KMS-11 (cell line): Measurements from ENCODE around the gene IZUMO4.

Source experiments
- H2AFZ ChIP-seq: fragments of 200-600 bp; sonication (generic); 2 replicates; pipeline ENCODE4 v1.6.1; 2016; ENCODE audit warnings: antibody characterized with exemption, mixed run types, low read depth
- H3K27ac ChIP-seq: fragments of 200-600 bp; sonication (generic); 2 replicates; pipeline ENCODE4 v1.6.1; 2016; ENCODE audit warnings: mild to moderate bottlenecking, mixed run types
- H3K27me3 ChIP-seq: fragments of 200-600 bp; sonication (generic); 2 replicates; pipeline ENCODE4 v1.6.1; 2017; ENCODE audit warnings: mild to moderate bottlenecking, low read depth, mixed run types, moderate library complexity; ENCODE audit not compliant: insufficient read depth
- H3K36me3 ChIP-seq: fragments of 200-600 bp; sonication (generic); 2 replicates; pipeline ENCODE4 v1.6.1; 2017; ENCODE audit warnings: mild to moderate bottlenecking, mixed run types; ENCODE audit not compliant: insufficient read depth
- H3K4me1 ChIP-seq: fragments of 200-600 bp; sonication (generic); 2 replicates; pipeline ENCODE4 v1.6.1; 2016; ENCODE audit warnings: mild to moderate bottlenecking, low read depth, mixed run types; ENCODE audit not compliant: poor library complexity, severe bottlenecking
- H3K4me2 ChIP-seq: fragments of 200-600 bp; sonication (generic); 2 replicates; pipeline ENCODE4 v1.7.0; 2016; ENCODE audit warnings: mild to moderate bottlenecking, mixed run types
- H3K4me3 ChIP-seq: fragments of 200-600 bp; sonication (generic); IDR thresholded peaks from 2 replicates; pipeline ENCODE4 v1.6.1; 2017; ENCODE audit warnings: low read depth, low read length, mixed read lengths; ENCODE audit not compliant: insufficient read depth
- H3K79me2 ChIP-seq: fragments of 200-600 bp; sonication (generic); 2 replicates; pipeline ENCODE4 v1.6.1; 2016; ENCODE audit warnings: low read depth, mixed run types; ENCODE audit not compliant: insufficient read depth
- H3K9ac ChIP-seq: fragments of 200-600 bp; sonication (generic); 2 replicates; pipeline ENCODE4 v1.6.1; 2016; ENCODE audit warnings: mild to moderate bottlenecking, mixed run types
- H4K20me1 ChIP-seq: fragments of 200-600 bp; sonication (generic); 2 replicates; pipeline ENCODE4 v1.6.1; 2016; ENCODE audit warnings: mild to moderate bottlenecking, mixed run types; ENCODE audit not compliant: insufficient read depth
- TF ChIP-seq, protein P1 (sequence below): fragments of 200-600 bp; sonication (generic); conservative IDR thresholded peaks from 2 replicates; pipeline ENCODE4 v1.6.1; 2017; ENCODE audit warnings: low read depth, mild to moderate bottlenecking, antibody characterized with exemption, low read length, moderate library complexity, mixed read lengths

IZUMO4 gene

DNA sequence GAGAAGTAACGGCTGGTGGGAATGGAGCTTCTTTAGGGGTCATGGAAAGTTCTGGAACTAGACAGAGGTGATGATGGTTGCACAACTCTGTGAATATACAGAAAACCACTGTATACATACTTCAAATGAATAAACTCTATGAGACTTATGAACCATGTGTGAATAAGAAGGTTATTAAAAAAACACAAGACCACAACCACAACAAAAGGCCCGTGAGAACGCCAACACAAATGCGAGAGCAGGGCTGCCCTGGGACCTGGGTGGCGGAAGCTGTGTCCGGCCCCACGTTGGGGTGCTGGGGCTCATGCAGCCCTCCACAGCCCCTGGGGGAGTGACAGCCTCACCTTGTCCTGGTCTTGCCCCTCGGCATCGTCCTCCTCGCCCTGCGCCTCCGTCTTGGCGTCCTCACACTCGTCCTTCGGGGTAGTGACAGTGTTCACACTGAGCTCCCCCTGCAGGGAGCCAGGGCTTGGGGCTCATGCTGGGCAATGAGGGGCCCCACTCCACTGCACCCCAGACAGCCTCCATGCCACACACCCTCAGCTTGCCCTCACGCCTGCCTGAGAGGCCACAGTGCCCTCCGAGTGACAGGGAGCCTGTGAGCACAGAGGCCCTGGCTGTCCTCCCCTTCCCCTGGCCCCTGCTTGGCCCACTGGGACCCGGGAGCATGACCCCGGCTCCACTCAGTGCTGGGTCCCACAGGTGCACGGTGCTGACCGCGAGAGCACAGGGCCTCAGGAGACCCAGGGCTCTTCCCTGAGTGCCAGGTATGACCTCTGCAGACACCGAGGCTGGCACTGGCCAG, 16.0 kb downstream of the IZUMO4 start:
- Histone ChIP-seq H3K36me3 (peaks cover 10% of the 10 kb centered on the region; the same call in 1 of the 2 replicates), H2AFZ (no peak overlapping the region), H3K4me2 (no peak overlapping the region), H3K27ac (no peak overlapping the region), H3K27me3 (no peaks in the 10 kb centered on the region), H3K79me2 (no peaks in the 10 kb centered on the region), H3K9ac (no peak overlapping the region), H4K20me1 (no peaks in the 10 kb centered on the region), H3K4me1 (no peaks in the 10 kb centered on the region), H3K4me3 (no peak overlapping the region)
- TF ChIP-seq, protein P1, sequence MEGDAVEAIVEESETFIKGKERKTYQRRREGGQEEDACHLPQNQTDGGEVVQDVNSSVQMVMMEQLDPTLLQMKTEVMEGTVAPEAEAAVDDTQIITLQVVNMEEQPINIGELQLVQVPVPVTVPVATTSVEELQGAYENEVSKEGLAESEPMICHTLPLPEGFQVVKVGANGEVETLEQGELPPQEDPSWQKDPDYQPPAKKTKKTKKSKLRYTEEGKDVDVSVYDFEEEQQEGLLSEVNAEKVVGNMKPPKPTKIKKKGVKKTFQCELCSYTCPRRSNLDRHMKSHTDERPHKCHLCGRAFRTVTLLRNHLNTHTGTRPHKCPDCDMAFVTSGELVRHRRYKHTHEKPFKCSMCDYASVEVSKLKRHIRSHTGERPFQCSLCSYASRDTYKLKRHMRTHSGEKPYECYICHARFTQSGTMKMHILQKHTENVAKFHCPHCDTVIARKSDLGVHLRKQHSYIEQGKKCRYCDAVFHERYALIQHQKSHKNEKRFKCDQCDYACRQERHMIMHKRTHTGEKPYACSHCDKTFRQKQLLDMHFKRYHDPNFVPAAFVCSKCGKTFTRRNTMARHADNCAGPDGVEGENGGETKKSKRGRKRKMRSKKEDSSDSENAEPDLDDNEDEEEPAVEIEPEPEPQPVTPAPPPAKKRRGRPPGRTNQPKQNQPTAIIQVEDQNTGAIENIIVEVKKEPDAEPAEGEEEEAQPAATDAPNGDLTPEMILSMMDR = no peak

DNA sequence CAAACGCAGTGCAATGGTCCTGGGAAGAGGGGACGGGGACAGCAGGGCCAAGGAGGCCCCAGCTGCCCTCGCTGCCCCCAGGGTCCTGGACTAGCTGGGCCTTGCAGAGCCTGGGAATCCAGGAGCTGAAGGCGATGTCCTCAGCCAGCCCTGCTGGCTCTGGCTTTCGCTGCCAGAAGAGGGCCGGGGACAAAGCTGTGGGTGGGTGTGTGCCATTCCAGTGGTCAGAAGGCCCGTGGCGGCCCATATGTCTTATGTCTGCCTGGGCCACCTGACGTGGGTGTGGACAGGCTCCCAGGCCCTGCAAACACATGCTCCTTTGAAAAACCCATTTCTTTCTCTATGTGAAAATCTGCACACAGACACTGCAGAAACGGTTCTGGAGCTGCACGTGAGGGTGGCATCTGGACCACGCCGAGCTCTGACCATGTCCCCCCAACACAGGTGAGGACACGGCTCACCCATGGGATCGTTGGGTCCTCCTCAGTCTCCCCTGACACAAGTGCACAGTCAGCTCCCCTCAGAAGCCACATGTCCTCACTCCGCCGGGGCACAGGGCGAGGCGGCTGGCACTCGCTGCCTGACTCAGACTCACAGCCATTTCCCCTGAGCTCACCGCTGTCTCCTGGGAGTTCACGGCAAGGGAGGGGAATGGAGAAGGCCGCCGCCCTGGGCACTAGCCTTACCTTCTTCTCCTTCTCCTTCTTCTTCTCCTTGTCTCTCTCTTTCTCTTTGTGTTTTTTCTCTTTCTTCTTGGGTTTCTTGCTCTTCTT, 16.9 kb downstream of the IZUMO4 start:
- no peak overlapping the region for H3K4me3 ChIP-seq
- peaks cover 10% of the 10 kb centered on the region; the same call in 1 of the 2 replicates for H3K36me3 ChIP-seq
- TF ChIP-seq, protein P1 = no peak
- no peak overlapping the region for H3K4me2 ChIP-seq
- H3K27ac ChIP-seq = no peak overlapping the region
- H4K20me1 ChIP-seq = no peaks in the 10 kb centered on the region
- H3K27me3 ChIP-seq = no peaks in the 10 kb centered on the region
- no peaks in the 10 kb centered on the region for H3K79me2 ChIP-seq
- H2AFZ ChIP-seq = no peak overlapping the region
- H3K9ac ChIP-seq = no peak overlapping the region
- H3K4me1 ChIP-seq = no peaks in the 10 kb centered on the region

DNA sequence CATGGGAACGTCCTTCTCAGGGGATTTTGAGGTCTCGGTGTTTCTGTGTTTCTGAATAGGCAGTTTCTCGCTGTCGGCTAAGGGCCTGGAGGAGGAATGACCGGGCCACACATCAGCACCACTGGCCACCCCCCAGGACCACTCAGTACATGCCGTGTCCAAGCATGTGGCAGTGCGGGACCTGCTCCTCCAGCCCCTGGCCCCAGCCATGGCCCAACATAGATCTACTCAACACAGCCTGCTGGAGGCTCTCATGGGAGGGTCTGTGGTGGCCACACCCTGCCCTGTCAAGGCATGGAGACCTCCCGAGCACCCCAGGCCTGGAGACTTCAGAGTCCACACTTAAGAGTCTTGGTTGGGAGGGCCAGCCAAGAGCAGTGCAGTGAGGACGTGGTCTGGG, 17.5 kb downstream of the IZUMO4 start:
- Histone ChIP-seq H3K36me3 (peaks cover 10% of the 10 kb centered on the region; the same call in 1 of the 2 replicates), H3K27me3 (no peaks in the 10 kb centered on the region), H3K4me3 (no peak overlapping the region), H2AFZ (no peak overlapping the region), H3K4me1 (no peaks in the 10 kb centered on the region), H3K27ac (no peak overlapping the region), H4K20me1 (no peaks in the 10 kb centered on the region), H3K9ac (no peak overlapping the region), H3K4me2 (no peak overlapping the region), H3K79me2 (no peaks in the 10 kb centered on the region)
- TF ChIP-seq, protein P1 = no peak

DNA sequence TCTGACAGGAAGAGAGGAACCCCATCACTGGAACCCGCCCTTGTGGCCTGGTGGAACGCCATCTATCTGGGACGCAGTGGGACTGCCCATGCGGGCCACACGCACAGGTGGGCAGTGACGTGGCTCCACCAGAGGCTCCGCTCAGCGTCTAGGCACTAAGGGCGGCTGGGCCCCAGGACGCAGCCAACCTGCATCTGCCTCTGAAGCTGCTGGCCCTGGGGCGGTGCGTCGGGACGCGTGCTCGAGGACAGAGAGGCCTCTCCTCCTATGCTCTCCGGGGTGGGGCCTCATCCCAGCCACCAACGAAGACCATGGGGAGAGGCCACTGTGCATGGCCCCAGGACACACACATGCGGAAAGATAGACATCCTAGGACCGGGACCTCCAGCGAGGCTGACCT, 18.1 kb downstream of the IZUMO4 start:
- H3K27ac ChIP-seq = no peak overlapping the region
- H3K4me1 ChIP-seq = no peaks in the 10 kb centered on the region
- no peak overlapping the region for H2AFZ ChIP-seq
- TF ChIP-seq, protein P1 = no peak
- no peaks in the 10 kb centered on the region for H3K27me3 ChIP-seq
- no peak overlapping the region for H3K4me3 ChIP-seq
- H3K36me3 ChIP-seq = peaks cover 10% of the 10 kb centered on the region; the same call in 1 of the 2 replicates
- no peak overlapping the region for H3K9ac ChIP-seq
- H3K4me2 ChIP-seq = no peak overlapping the region
- no peaks in the 10 kb centered on the region for H4K20me1 ChIP-seq
- no peaks in the 10 kb centered on the region for H3K79me2 ChIP-seq
